WTC11 (cell line): Measurements from ENCODE around the gene TUG1. TPM values are rescaled to one million over a fixed set of nuclear protein-coding genes. Genes with fewer than 3 reads are reported as not detected.

Experiments used
- ATAC-seq: fragments of 200-7000 bp; cut with Tn5 transposase; 2 replicates; pipeline ENCODE4 v1.10.0; 2021; ENCODE audit warnings: mild to moderate bottlenecking, moderate library complexity
- CTCF ChIA-PET: fragments of 300-600 bp; sonication (Branson Sonifier 250); formaldehyde crosslinking; loops from one replicate; lab custom pipeline; 2021; ENCODE audit warnings: antibody characterized with exemption; lab: Charles Lee
- POLR2A ChIA-PET: fragments of 350-600 bp; sonication (Branson Sonifier 250); formaldehyde crosslinking; loops from one replicate; lab custom pipeline; 2021; ENCODE audit warnings: antibody characterized with exemption; lab: Charles Lee
- DNase-seq: peaks from one replicate; pipeline ENCODE4 v3.0.0; 2021; ENCODE audit warnings: low spot score
- H3K27ac Mint-ChIP-seq: 2 replicates; pipeline ENCODE4 v1.8.0; 2021; ENCODE audit warnings: mixed read lengths
- H3K27me3 Mint-ChIP-seq: 2 replicates; pipeline ENCODE4 v1.8.0; 2021; ENCODE audit warnings: low read depth, mild to moderate bottlenecking, moderate library complexity, mixed read lengths
- H3K36me3 Mint-ChIP-seq: 2 replicates; pipeline ENCODE4 v1.8.0; 2021; ENCODE audit warnings: mixed read lengths
- H3K4me1 Mint-ChIP-seq: 2 replicates; pipeline ENCODE4 v1.8.0; 2022; ENCODE audit warnings: mixed read lengths
- H3K4me3 Mint-ChIP-seq: 2 replicates; pipeline ENCODE4 v1.8.0; 2021; ENCODE audit warnings: mild to moderate bottlenecking, moderate library complexity, mixed read lengths
- H3K9me3 Mint-ChIP-seq: 2 replicates; pipeline ENCODE4 v1.8.0; 2021; ENCODE audit warnings: mixed read lengths
- CDX4 ChIP-seq: fragments of 250-450 bp; sonication (Bioruptor Pico); IDR thresholded peaks from 2 replicates; pipeline ENCODE4 v1.9.0; 2021; ENCODE audit warnings: moderate library complexity, mild to moderate bottlenecking, inconsistent platforms, borderline replicate concordance
- CREB1 ChIP-seq: sonication (generic); formaldehyde crosslinking; IDR thresholded peaks from 2 replicates; pipeline ENCODE4 v1.8.0; 2023; ENCODE audit warnings: mild to moderate bottlenecking, missing genetic modification reagents
- E2F5 ChIP-seq: sonication (generic); formaldehyde crosslinking; IDR thresholded peaks from 2 replicates; pipeline ENCODE4 v1.8.1; 2022; ENCODE audit warnings: mild to moderate bottlenecking, moderate library complexity, missing genetic modification reagents
- EMX1 ChIP-seq: fragments of 250-450 bp; sonication (Bioruptor Pico); IDR thresholded peaks from 2 replicates; pipeline ENCODE4 v1.8.0; 2021; ENCODE audit warnings: mild to moderate bottlenecking
- ETV6 ChIP-seq: sonication (generic); formaldehyde crosslinking; IDR thresholded peaks from 2 replicates; pipeline ENCODE4 v1.8.1; 2022; ENCODE audit warnings: mild to moderate bottlenecking, missing genetic modification reagents
- FOXJ3 ChIP-seq: sonication (generic); formaldehyde crosslinking; IDR thresholded peaks from 2 replicates; pipeline ENCODE4 v1.9.0; 2021; ENCODE audit warnings: missing genetic modification reagents, mild to moderate bottlenecking, borderline replicate concordance
- HMGA2 ChIP-seq: fragments of 250-450 bp; sonication (Bioruptor Pico); IDR thresholded peaks from 2 replicates; pipeline ENCODE4 v1.4.0; 2021; ENCODE audit warnings: mild to moderate bottlenecking, moderate library complexity
- IRF1 ChIP-seq: sonication (generic); formaldehyde crosslinking; IDR thresholded peaks from 2 replicates; pipeline ENCODE4 v1.8.0; 2023; ENCODE audit warnings: missing genetic modification reagents
- MAX ChIP-seq: sonication (generic); formaldehyde crosslinking; IDR thresholded peaks from 2 replicates; pipeline ENCODE4 v1.8.0; 2022; ENCODE audit warnings: mild to moderate bottlenecking, missing genetic modification reagents
- NFATC4 ChIP-seq: fragments of 250-450 bp; sonication (Bioruptor Pico); IDR thresholded peaks from 2 replicates; pipeline ENCODE4 v1.9.0; 2021; ENCODE audit warnings: mild to moderate bottlenecking
- PREB ChIP-seq: sonication (generic); formaldehyde crosslinking; IDR thresholded peaks from 2 replicates; pipeline ENCODE4 v1.8.1; 2022; ENCODE audit warnings: mild to moderate bottlenecking, missing genetic modification reagents, moderate library complexity, borderline replicate concordance
- TEAD1 ChIP-seq: sonication (generic); formaldehyde crosslinking; IDR thresholded peaks from 2 replicates; pipeline ENCODE4 v1.8.0; 2022; ENCODE audit warnings: mild to moderate bottlenecking, missing genetic modification reagents
- ZNF138 ChIP-seq: sonication (generic); formaldehyde crosslinking; conservative IDR thresholded peaks from 2 replicates; pipeline ENCODE4 v1.8.1; 2022; ENCODE audit warnings: mild to moderate bottlenecking, moderate library complexity, missing genetic modification reagents
- ZNF232 ChIP-seq: sonication (generic); formaldehyde crosslinking; IDR thresholded peaks from 2 replicates; pipeline ENCODE4 v1.8.0; 2022; ENCODE audit warnings: mild to moderate bottlenecking, missing genetic modification reagents
- ZNF416 ChIP-seq: fragments of 250-450 bp; sonication (Bioruptor Pico); IDR thresholded peaks from 2 replicates; pipeline ENCODE4 v1.9.0; 2021; ENCODE audit warnings: mild to moderate bottlenecking, inconsistent platforms
- ZNF532 ChIP-seq: fragments of 250-450 bp; sonication (Bioruptor Pico); IDR thresholded peaks from 2 replicates; pipeline ENCODE4 v1.9.0; 2021; ENCODE audit warnings: mild to moderate bottlenecking, borderline replicate concordance
- total RNA-seq: library from RNA; stranded (reverse); gene quantifications from 3 replicates; pipeline ENCODE4 v1.2.3, GENCODE V29; 2021

TUG1 gene
- total RNA-seq, 1 experiment from 2014 or later = 105 TPM

GRCh38 chr22:30941363-30941740 lies 27.7 kb upstream of the TUG1 start (continued):
- TF ChIP-seq PREB = no peak
- TF ChIP-seq E2F5 (CRISPR knock-in tag) = no peak
- no peak for TF ChIP-seq TEAD1 (CRISPR knock-in tag)
- TF ChIP-seq EMX1 (CRISPR knock-in tag) = no peak
- no peak for TF ChIP-seq ZNF416
- no peak for TF ChIP-seq HMGA2 (CRISPR knock-in tag)
- TF ChIP-seq FOXJ3 (CRISPR knock-in tag) = no peak
- TF ChIP-seq CREB1 (CRISPR knock-in tag) = no peak
- TF ChIP-seq CDX4 (CRISPR knock-in tag) = no peak

GRCh38 chr22:30943368-30943767 lies 25.7 kb upstream of the TUG1 start:
- peaks cover 76% of the 10 kb centered on the region for H3K36me3 Mint-ChIP-seq
- POLR2A ChIA-PET = interaction anchor here (0.6 kb wide), 1 partner anchor 568 kb away, joined by 14 read pairs; no protein-coding TSS in a partner anchor

GRCh38 chr22:30944986-30945385 lies 24.1 kb upstream of the TUG1 start:
- CTCF ChIA-PET = interaction anchor here (1.1 kb wide), 1 partner anchor 148 kb away, joined by 3 read pairs; no protein-coding TSS in a partner anchor
- Mint-ChIP-seq H3K27me3 (no peaks in the 10 kb centered on the region), H3K36me3 (peaks cover 76% of the 10 kb centered on the region), H3K9me3 (no peaks in the 10 kb centered on the region), H3K4me1 (no peaks in the 10 kb centered on the region), H3K4me3 (no peak overlapping the region), H3K27ac (no peak overlapping the region)
- POLR2A ChIA-PET = no interaction called here
- no peak for TF ChIP-seq ZNF232 (CRISPR knock-in tag)
- TF ChIP-seq NFATC4 (CRISPR knock-in tag) = no peak
- no peak for TF ChIP-seq ETV6 (CRISPR knock-in tag)
- no peak for TF ChIP-seq ZNF138 (CRISPR knock-in tag)
- no peak for TF ChIP-seq IRF1 (CRISPR knock-in tag)
- no peak for TF ChIP-seq ZNF532
- no peak for TF ChIP-seq E2F5 (CRISPR knock-in tag)
- ATAC-seq = no peak
- no peak for DNase-seq

More at GRCh38 chr22:30943368-30943767, 25.7 kb upstream of the TUG1 start:
- no peak overlapping the region for H3K4me3 Mint-ChIP-seq
- TF ChIP-seq MAX (CRISPR knock-in tag) = no peak
- TF ChIP-seq ETV6 (CRISPR knock-in tag) = no peak
- no peak for DNase-seq
- no peaks in the 10 kb centered on the region for H3K9me3 Mint-ChIP-seq
- no peak for ATAC-seq
- H3K27me3 Mint-ChIP-seq = no peaks in the 10 kb centered on the region
- H3K4me1 Mint-ChIP-seq = no peaks in the 10 kb centered on the region
- no peak overlapping the region for H3K27ac Mint-ChIP-seq
- CTCF ChIA-PET = no interaction called here
